Measurements from ENCODE around the gene SLC4A9.

The SLC4A9 gene

GRCh38 chr5:140360101-140360500, at the start of gene SLC4A9:
Gene SLC4A9 (plus strand): TSS chr5:140360194. CDS start chr5:140360237, 43 bp downstream.
- no peak for DNase-seq

- DNase-seq: no peak
Observed at GRCh38 chr5:140310434-140310833, 49.6 kb upstream of the SLC4A9 start.

- DNase-seq: no peak
Observed at GRCh38 chr5:140311011-140311467, 49.0 kb upstream of the SLC4A9 start.

- no peak for DNase-seq
Observed at GRCh38 chr5:140312067-140312790, 47.8 kb upstream of the SLC4A9 start.

- DNase-seq: no peak
Observed at GRCh38 chr5:140312791-140313189, 47.2 kb upstream of the SLC4A9 start.

GRCh38 chr5:140317859-140318258, 42.1 kb upstream of the SLC4A9 start:
- no peak for DNase-seq

GRCh38 chr5:140318792-140319191, 41.2 kb upstream of the SLC4A9 start:
- DNase-seq: no peak

GRCh38 chr5:140319833-140320232, 40.2 kb upstream of the SLC4A9 start:
- no peak for DNase-seq

GRCh38 chr5:140321796-140322195, 38.2 kb upstream of the SLC4A9 start:
- no peak for DNase-seq

- peak; percentile 9 for DNase-seq
Observed at GRCh38 chr5:140322751-140323731, 37.0 kb upstream of the SLC4A9 start.

GRCh38 chr5:140324041-140324600, 35.9 kb upstream of the SLC4A9 start:
- DNase-seq: no peak

- no peak for DNase-seq
Observed at GRCh38 chr5:140324617-140325241, 35.3 kb upstream of the SLC4A9 start.

GRCh38 chr5:140325486-140325885, 34.5 kb upstream of the SLC4A9 start:
- no peak for DNase-seq

- no peak for DNase-seq
Observed at GRCh38 chr5:140327589-140327988, 32.4 kb upstream of the SLC4A9 start.

- DNase-seq: no peak
Observed at GRCh38 chr5:140328036-140328764, 31.8 kb upstream of the SLC4A9 start.

GRCh38 chr5:140329739-140330481, 30.1 kb upstream of the SLC4A9 start:
- no peak for DNase-seq

- DNase-seq: no peak
Observed at GRCh38 chr5:140331638-140332037, 28.4 kb upstream of the SLC4A9 start.

- DNase-seq: no peak
Observed at GRCh38 chr5:140336388-140336787, 23.6 kb upstream of the SLC4A9 start.

- DNase-seq: no peak
Observed at GRCh38 chr5:140337880-140338279, 22.1 kb upstream of the SLC4A9 start.

- no peak for DNase-seq
Observed at GRCh38 chr5:140338336-140338735, 21.7 kb upstream of the SLC4A9 start.

GRCh38 chr5:140338908-140339307, 21.1 kb upstream of the SLC4A9 start:
- DNase-seq: no peak

GRCh38 chr5:140339636-140340035, 20.4 kb upstream of the SLC4A9 start:
- DNase-seq: no peak
